ENCODE results near the gene DOC2B. TPM values are rescaled to one million over a fixed set of nuclear protein-coding genes. Genes with fewer than 3 reads are reported as not detected.
"Not testable (repeated sequence)": the region's sequence is repeated elsewhere in the genome, so short reads cannot be mapped to it uniquely, and the experiment has no call there.

DOC2B gene
- total RNA-seq, 1 experiment from 2014 or later = not detected

DNA sequence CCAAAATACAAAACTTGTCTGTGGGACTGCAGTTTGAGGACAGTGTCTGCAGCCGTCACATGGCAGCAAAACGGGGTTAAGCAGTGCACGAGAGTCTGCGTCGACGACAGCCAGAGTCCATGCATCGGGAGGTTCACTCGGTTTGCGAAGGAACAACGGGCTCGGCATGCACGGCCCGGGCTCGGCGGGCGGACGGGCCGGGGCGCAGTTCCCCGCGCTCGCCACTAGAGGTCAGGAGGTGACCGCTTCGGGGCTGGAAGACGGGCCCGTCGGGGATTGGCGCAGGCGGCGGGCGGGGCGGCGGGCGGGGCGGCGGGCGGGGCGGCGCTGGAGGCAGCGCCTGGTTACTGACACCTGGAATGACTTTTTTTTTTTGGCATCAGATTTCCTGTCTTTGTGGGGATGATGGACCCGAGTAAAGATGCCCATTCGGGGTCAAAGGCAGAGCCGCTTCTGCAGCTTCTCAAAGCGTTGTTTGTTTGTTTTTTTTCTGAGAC lies 37.6 kb downstream of the DOC2B start:
- BruUV-seq (replicated peaks) = no TSS peak
- peak; percentile 84 to 96 for DNase-seq
- Mint-ChIP-seq H3K27ac (ENCODE audit: unreplicated experiment) (no peak overlapping the region), H3K4me1 (ENCODE audit: low read depth, unreplicated experiment) (no peaks in the 10 kb centered on the region), H3K27me3 (ENCODE audit: insufficient read depth, unreplicated experiment) (peaks cover 11% of the 10 kb centered on the region), H3K4me3 (ENCODE audit: unreplicated experiment) (no peak overlapping the region), H3K36me3 (ENCODE audit: insufficient read depth, unreplicated experiment) (no peaks in the 10 kb centered on the region), H3K9me3 (ENCODE audit: unreplicated experiment) (no peaks in the 10 kb centered on the region)
- peaks cover 5% of the 10 kb centered on the region; the same call in 1 of the 2 replicates for H3K4me1 ChIP-seq
- intact Hi-C loops (cut with micrococcal nuclease; ENCODE audit: unreplicated experiment) = loop anchor here (5.0 kb wide), 1 partner anchor 853 kb away; the partner anchor contains the start of gene TIMM22
- CTCF ChIA-PET = no interaction called here
- H3K9me3 ChIP-seq = no peaks in the 10 kb centered on the region
- no peaks in the 10 kb centered on the region for H3K27me3 ChIP-seq (replicated peaks; ENCODE audit: control insufficient read depth, insufficient read depth, low read length)
- TF ChIP-seq, protein P1, sequence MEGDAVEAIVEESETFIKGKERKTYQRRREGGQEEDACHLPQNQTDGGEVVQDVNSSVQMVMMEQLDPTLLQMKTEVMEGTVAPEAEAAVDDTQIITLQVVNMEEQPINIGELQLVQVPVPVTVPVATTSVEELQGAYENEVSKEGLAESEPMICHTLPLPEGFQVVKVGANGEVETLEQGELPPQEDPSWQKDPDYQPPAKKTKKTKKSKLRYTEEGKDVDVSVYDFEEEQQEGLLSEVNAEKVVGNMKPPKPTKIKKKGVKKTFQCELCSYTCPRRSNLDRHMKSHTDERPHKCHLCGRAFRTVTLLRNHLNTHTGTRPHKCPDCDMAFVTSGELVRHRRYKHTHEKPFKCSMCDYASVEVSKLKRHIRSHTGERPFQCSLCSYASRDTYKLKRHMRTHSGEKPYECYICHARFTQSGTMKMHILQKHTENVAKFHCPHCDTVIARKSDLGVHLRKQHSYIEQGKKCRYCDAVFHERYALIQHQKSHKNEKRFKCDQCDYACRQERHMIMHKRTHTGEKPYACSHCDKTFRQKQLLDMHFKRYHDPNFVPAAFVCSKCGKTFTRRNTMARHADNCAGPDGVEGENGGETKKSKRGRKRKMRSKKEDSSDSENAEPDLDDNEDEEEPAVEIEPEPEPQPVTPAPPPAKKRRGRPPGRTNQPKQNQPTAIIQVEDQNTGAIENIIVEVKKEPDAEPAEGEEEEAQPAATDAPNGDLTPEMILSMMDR (IDR thresholded peaks at IDR 0.05; ENCODE audit: insufficient read depth in 1 of 2, low read depth in 1 of 2, low read length in 1 of 2, severe bottlenecking in 1 of 2, unreplicated experiment in 1 of 2) = peak; percentile 80 to 95
- no peak overlapping the region for H3K4me3 ChIP-seq (ENCODE audit: low read depth, low read length)
- no peaks in the 10 kb centered on the region for H3K36me3 ChIP-seq (ENCODE audit: control insufficient read depth, insufficient read depth, low read length)
- POLR2A ChIA-PET = no interaction called here

DNA sequence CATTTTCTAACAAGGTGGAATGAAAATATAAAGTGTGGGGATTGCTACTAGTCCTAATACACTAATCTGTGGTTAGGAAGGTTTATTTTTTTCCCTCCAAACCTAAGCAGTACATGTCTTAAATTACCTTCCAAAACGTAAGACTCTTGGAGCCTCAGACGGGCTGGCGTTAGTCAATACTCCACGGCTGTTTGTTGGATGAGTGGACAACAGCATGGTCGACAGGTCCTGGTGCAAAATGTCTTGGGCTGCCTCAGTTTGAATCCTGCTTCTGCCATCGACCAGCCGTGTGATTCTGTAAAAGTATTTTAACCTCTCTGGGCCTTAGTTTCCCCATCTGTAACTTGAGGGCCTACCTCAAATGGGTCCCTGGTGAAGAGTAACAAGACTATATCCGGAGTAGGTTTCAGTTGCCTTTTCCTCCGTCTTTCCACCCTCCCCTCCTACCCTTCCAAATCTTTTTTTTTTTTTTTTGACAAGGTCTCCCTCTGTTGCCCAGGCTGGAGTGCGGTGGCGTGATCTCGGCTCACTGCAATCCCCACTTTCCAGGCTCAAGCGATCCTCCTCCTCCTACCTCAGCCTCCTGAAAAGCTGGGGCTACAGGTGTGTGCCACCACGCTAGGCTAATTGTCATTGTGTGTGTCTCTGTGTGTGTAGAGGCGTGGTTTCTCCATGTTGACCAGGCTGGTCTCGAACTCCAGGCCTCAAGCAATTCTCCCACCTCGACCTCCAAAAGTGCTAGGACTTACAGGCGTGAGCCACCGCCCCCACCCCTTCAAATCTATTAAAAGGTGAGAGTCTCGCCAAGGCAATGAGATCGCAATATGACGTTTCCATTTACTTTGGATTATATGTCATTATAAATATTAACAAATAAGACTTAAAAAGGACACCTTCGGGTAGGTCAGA lies 38.3 kb downstream of the DOC2B start:
- no peaks in the 10 kb centered on the region for H3K4me1 Mint-ChIP-seq (ENCODE audit: low read depth, unreplicated experiment)
- ChIA-PET CTCF (no interaction called here), POLR2A (no interaction called here)
- peak; percentile 0 to 17 for DNase-seq
- no peak overlapping the region for H3K4me3 Mint-ChIP-seq (ENCODE audit: unreplicated experiment)
- H3K36me3 Mint-ChIP-seq (ENCODE audit: insufficient read depth, unreplicated experiment) = no peaks in the 10 kb centered on the region
- no peak overlapping the region for H3K4me3 ChIP-seq (ENCODE audit: low read depth, low read length)
- intact Hi-C loops (cut with micrococcal nuclease; ENCODE audit: unreplicated experiment) = loop anchor here (5.0 kb wide), 1 partner anchor 854 kb away; the partner anchor contains the start of gene TIMM22
- no peaks in the 10 kb centered on the region for H3K36me3 ChIP-seq (ENCODE audit: control insufficient read depth, insufficient read depth, low read length)
- no peaks in the 10 kb centered on the region for H3K27me3 ChIP-seq (replicated peaks; ENCODE audit: control insufficient read depth, insufficient read depth, low read length)
- H3K4me1 ChIP-seq = peaks cover 5% of the 10 kb centered on the region; the same call in 1 of the 2 replicates
- BruUV-seq (replicated peaks) = no TSS peak
- TF ChIP-seq, protein P1 (IDR thresholded peaks at IDR 0.05; ENCODE audit: insufficient read depth in 1 of 2, low read depth in 1 of 2, low read length in 1 of 2, severe bottlenecking in 1 of 2, unreplicated experiment in 1 of 2) = no peak
- no peaks in the 10 kb centered on the region for H3K9me3 ChIP-seq
- H3K9me3 Mint-ChIP-seq (ENCODE audit: unreplicated experiment) = no peaks in the 10 kb centered on the region
- no peak overlapping the region for H3K27ac Mint-ChIP-seq (ENCODE audit: unreplicated experiment)
- H3K27me3 Mint-ChIP-seq (ENCODE audit: insufficient read depth, unreplicated experiment) = peaks cover 11% of the 10 kb centered on the region

DNA sequence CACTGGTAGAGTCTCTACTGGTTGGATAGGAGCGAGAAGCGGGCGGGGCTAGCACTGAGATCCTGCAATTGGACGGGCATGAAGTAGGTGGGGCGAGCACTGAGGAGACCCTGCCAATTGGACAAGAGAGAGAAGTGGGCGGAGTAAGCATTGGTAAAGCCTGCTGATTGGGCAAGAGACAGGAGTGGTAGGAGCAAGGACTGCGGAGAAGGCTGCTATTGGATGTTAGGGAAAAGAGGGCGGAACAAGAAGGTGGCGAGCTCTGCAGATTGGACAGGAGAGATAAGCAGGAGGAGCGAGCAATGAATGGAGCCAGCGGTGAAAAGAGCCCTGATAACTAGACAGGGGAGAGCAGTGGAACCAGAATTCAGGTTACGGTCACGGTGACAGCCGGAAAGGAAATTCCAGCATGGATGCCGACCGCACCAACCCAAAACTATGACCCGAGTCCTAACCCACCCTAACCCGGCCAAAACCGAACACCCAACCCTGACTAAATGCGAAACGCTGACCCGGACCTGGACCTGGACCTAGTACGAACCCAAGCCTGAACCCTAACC lies 39.3 kb downstream of the DOC2B start:
- H3K27me3 Mint-ChIP-seq (ENCODE audit: insufficient read depth, unreplicated experiment) = peaks cover 11% of the 10 kb centered on the region
- H3K4me3 Mint-ChIP-seq (ENCODE audit: unreplicated experiment) = no peak overlapping the region
- H3K36me3 Mint-ChIP-seq (ENCODE audit: insufficient read depth, unreplicated experiment) = no peaks in the 10 kb centered on the region
- H3K9me3 Mint-ChIP-seq (ENCODE audit: unreplicated experiment) = no peaks in the 10 kb centered on the region
- Histone ChIP-seq H3K4me1 (peaks cover 5% of the 10 kb centered on the region; the same call in 1 of the 2 replicates), H3K9me3 (no peaks in the 10 kb centered on the region), H3K36me3 (ENCODE audit: control insufficient read depth, insufficient read depth, low read length) (no peaks in the 10 kb centered on the region), H3K4me3 (ENCODE audit: low read depth, low read length) (no peak overlapping the region), H3K27me3 (replicated peaks; ENCODE audit: control insufficient read depth, insufficient read depth, low read length) (no peaks in the 10 kb centered on the region)
- no peaks in the 10 kb centered on the region for H3K4me1 Mint-ChIP-seq (ENCODE audit: low read depth, unreplicated experiment)
- ChIA-PET CTCF (no interaction called here), POLR2A (no interaction called here)
- H3K27ac Mint-ChIP-seq (ENCODE audit: unreplicated experiment) = no peak overlapping the region
- BruUV-seq (replicated peaks) = no TSS peak
- intact Hi-C loops (cut with micrococcal nuclease; ENCODE audit: unreplicated experiment) = loop anchor here (5.0 kb wide), 1 partner anchor 855 kb away; the partner anchor contains the start of gene TIMM22
- peak; percentile 49 to 72 for DNase-seq
- TF ChIP-seq, protein P1 (IDR thresholded peaks at IDR 0.05; ENCODE audit: insufficient read depth in 1 of 2, low read depth in 1 of 2, low read length in 1 of 2, severe bottlenecking in 1 of 2, unreplicated experiment in 1 of 2) = no peak

DNA sequence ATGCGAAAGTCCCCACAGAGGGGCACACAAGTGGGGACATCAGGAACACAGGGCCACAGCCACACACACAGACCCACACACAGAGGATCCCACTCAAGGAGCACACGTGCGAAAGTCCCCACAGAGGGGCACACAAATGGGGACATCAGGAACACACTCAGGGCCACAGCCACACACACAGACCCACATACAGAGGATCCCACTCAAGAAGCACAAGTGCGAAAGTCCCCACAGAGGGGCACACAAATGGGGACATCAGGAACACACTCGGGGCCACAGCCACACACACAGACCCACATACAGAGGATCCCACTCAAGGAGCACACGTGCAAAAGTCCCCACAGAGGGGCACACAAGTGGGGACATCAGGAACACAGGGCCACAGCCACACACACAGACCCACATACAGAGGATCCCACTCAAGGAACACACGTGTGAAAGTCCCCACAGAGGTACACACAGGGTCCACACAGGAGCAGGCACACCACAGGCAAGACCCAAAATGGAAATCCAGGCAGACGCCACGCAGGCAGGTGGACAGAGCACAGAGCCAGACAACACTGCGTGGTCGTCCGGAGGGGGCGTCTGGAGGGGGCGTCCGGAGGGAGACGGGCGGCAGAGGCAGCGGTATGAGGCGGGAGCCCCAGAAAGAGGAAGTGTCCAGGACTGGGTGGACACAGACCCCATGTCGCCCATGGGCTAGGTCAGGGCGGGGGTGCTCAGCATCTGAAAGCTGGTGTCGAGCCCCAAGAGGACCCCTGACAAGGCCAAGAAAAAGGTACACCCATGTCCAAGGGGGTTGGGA lies 41.8 kb downstream of the DOC2B start:
- DNase-seq = peak; percentile 1 to 25
- BruUV-seq (replicated peaks); H3K4me1 ChIP-seq; H3K4me3 Mint-ChIP-seq (ENCODE audit: unreplicated experiment); CTCF ChIA-PET; POLR2A ChIA-PET; H3K4me3 ChIP-seq (ENCODE audit: low read depth, low read length); H3K9me3 Mint-ChIP-seq (ENCODE audit: unreplicated experiment); H3K27ac Mint-ChIP-seq (ENCODE audit: unreplicated experiment); H3K36me3 Mint-ChIP-seq (ENCODE audit: insufficient read depth, unreplicated experiment); H3K4me1 Mint-ChIP-seq (ENCODE audit: low read depth, unreplicated experiment); H3K27me3 ChIP-seq (replicated peaks; ENCODE audit: control insufficient read depth, insufficient read depth, low read length); H3K9me3 ChIP-seq; H3K36me3 ChIP-seq (ENCODE audit: control insufficient read depth, insufficient read depth, low read length): not testable (repeated sequence)
- peaks cover 11% of the 10 kb centered on the region for H3K27me3 Mint-ChIP-seq (ENCODE audit: insufficient read depth, unreplicated experiment)
- intact Hi-C loops (cut with micrococcal nuclease; ENCODE audit: unreplicated experiment) = loop anchor here (5.0 kb wide), 1 partner anchor 858 kb away; the partner anchor contains the start of gene TIMM22

All from Caco-2 (cell line).